WTC11 (cell line): ENCODE data around the gene EPO.

Experiments used
- CREB1 ChIP-seq: sonication (generic); formaldehyde crosslinking; IDR thresholded peaks from 2 replicates; pipeline ENCODE4 v1.8.0; 2023; ENCODE audit warnings: mild to moderate bottlenecking, missing genetic modification reagents
- ESRRA ChIP-seq: sonication (generic); formaldehyde crosslinking; IDR thresholded peaks from 2 replicates; pipeline ENCODE4 v1.8.1; 2022; ENCODE audit warnings: mild to moderate bottlenecking, missing genetic modification reagents, borderline replicate concordance
- ETV6 ChIP-seq: sonication (generic); formaldehyde crosslinking; IDR thresholded peaks from 2 replicates; pipeline ENCODE4 v1.8.1; 2022; ENCODE audit warnings: mild to moderate bottlenecking, missing genetic modification reagents
- NR3C1 ChIP-seq: sonication (generic); formaldehyde crosslinking; conservative IDR thresholded peaks from 2 replicates; pipeline ENCODE4 v1.8.1; 2023; ENCODE audit warnings: low read depth, mild to moderate bottlenecking, missing genetic modification reagents
- TCF7 ChIP-seq: sonication (generic); formaldehyde crosslinking; IDR thresholded peaks from 2 replicates; pipeline ENCODE4 v1.8.0; 2022; ENCODE audit warnings: mild to moderate bottlenecking, low read depth, missing genetic modification reagents, moderate library complexity
- ZNF138 ChIP-seq: sonication (generic); formaldehyde crosslinking; conservative IDR thresholded peaks from 2 replicates; pipeline ENCODE4 v1.8.1; 2022; ENCODE audit warnings: mild to moderate bottlenecking, moderate library complexity, missing genetic modification reagents
- ZNF232 ChIP-seq: sonication (generic); formaldehyde crosslinking; IDR thresholded peaks from 2 replicates; pipeline ENCODE4 v1.8.0; 2022; ENCODE audit warnings: mild to moderate bottlenecking, missing genetic modification reagents
- TF ChIP-seq, protein P1 (sequence below): sonication (generic); formaldehyde crosslinking; IDR thresholded peaks from 2 replicates; pipeline ENCODE4 v1.8.1; 2023; ENCODE audit warnings: mild to moderate bottlenecking, missing genetic modification reagents, moderate library complexity
- TF ChIP-seq, protein P2 (sequence below): fragments of 200-600 bp; IDR thresholded peaks from 2 replicates; pipeline ENCODE4 v1.8.0; 2022; ENCODE audit warnings: antibody characterized with exemption
- TF ChIP-seq, protein P3 (sequence below): sonication (generic); formaldehyde crosslinking; IDR thresholded peaks from 2 replicates; pipeline ENCODE4 v1.8.1; 2023; ENCODE audit warnings: mild to moderate bottlenecking, missing genetic modification reagents

DNA sequence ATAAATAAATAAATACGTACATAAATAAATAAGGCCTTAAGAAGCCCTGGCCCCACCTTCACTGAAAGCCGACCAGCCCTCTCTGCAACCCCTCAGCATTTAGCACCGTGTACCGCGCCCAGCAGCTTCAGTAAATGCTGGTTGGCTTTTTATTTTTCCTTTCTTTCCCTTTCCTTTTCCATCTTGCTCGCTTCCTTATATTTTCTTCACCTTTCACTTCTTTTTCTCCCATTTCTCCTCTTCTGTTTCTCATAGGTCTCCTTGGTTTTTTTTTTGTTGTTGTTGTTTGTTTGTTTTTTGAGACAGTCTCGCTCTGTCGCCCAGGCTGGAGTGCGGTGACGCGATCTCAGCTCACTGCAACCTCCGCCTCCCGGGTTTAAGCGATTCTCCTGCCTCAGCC, 24.3 kb downstream of the EPO start:
- TF ChIP-seq, protein P1, sequence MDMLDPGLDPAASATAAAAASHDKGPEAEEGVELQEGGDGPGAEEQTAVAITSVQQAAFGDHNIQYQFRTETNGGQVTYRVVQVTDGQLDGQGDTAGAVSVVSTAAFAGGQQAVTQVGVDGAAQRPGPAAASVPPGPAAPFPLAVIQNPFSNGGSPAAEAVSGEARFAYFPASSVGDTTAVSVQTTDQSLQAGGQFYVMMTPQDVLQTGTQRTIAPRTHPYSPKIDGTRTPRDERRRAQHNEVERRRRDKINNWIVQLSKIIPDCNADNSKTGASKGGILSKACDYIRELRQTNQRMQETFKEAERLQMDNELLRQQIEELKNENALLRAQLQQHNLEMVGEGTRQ, result no peak
- TF ChIP-seq, protein P2, sequence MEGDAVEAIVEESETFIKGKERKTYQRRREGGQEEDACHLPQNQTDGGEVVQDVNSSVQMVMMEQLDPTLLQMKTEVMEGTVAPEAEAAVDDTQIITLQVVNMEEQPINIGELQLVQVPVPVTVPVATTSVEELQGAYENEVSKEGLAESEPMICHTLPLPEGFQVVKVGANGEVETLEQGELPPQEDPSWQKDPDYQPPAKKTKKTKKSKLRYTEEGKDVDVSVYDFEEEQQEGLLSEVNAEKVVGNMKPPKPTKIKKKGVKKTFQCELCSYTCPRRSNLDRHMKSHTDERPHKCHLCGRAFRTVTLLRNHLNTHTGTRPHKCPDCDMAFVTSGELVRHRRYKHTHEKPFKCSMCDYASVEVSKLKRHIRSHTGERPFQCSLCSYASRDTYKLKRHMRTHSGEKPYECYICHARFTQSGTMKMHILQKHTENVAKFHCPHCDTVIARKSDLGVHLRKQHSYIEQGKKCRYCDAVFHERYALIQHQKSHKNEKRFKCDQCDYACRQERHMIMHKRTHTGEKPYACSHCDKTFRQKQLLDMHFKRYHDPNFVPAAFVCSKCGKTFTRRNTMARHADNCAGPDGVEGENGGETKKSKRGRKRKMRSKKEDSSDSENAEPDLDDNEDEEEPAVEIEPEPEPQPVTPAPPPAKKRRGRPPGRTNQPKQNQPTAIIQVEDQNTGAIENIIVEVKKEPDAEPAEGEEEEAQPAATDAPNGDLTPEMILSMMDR, result no peak
- TF ChIP-seq ZNF138, result no peak
- TF ChIP-seq, protein P3, sequence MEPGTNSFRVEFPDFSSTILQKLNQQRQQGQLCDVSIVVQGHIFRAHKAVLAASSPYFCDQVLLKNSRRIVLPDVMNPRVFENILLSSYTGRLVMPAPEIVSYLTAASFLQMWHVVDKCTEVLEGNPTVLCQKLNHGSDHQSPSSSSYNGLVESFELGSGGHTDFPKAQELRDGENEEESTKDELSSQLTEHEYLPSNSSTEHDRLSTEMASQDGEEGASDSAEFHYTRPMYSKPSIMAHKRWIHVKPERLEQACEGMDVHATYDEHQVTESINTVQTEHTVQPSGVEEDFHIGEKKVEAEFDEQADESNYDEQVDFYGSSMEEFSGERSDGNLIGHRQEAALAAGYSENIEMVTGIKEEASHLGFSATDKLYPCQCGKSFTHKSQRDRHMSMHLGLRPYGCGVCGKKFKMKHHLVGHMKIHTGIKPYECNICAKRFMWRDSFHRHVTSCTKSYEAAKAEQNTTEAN (CRISPR knock-in tag), result no peak
- no peak for TF ChIP-seq ESRRA (CRISPR knock-in tag)
- no peak for TF ChIP-seq CREB1 (CRISPR knock-in tag)
- no peak for TF ChIP-seq ETV6 (CRISPR knock-in tag)
- no peak for TF ChIP-seq TCF7 (CRISPR knock-in tag)
- no peak for TF ChIP-seq NR3C1
- TF ChIP-seq ZNF232 (CRISPR knock-in tag), result no peak
